ENCODE results near the gene ADRA1B.
"Not testable (repeated sequence)": the region's sequence is repeated elsewhere in the genome, so short reads cannot be mapped to it uniquely, and the experiment has no call there.

Gene ADRA1B

GRCh38 chr5:159933531-159934485 lies 17.5 kb downstream of the ADRA1B start:
- DNase-seq: no peak

- no peak for DNase-seq
These were observed 19.7 kb downstream of the ADRA1B start for GRCh38 chr5:159935946-159936345.

GRCh38 chr5:159936686-159937329 lies 20.5 kb downstream of the ADRA1B start:
- DNase-seq: no peak

GRCh38 chr5:159937580-159937979 lies 21.3 kb downstream of the ADRA1B start:
- no peak for DNase-seq

GRCh38 chr5:159943326-159943725 lies 27.0 kb downstream of the ADRA1B start:
- DNase-seq: no peak

DNA sequence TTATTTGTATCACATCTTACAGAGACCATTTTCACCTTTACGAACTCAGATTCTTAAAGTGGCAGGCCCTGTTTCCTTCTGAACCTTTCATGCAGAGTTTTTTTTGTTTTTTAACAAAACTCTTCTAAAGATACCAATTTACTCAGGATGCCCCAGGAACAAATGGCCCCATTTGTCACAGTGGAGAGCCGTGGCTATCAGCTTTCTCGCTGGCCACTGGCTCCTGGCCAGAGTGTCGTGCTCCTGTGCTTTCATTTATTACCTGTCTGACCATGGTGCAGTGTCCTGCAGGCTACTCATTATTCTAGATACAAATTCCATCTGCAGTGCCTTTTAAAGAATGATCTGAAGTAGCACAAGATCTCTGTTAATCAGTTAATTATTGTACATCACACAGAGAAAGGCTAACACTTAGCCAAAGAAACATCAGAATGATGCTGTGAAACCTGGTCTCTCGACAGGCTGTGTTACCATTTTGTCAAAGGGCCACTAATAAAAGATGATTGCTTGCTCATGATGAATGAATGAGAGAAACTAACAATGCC lies 27.8 kb downstream of the ADRA1B start:
- no peak for DNase-seq

DNA sequence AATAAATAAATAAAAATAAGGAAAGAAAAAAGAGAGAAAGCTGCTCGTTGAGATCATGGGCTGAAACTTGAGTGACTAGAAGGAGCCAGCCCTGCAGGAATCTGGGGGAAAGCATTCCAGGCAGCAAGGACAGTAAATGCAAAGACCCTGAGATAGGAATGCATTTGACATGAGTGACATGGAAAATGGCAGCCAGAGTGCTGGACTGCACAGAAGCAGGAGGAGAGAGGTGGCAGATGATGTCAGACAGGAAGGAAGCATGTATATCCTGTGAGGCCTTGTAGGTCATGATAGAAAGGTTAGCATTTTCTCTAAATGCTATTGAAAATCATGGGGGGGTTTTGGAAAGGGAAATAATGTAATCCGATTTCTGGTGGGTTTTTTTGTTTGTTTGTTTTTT lies 29.1 kb downstream of the ADRA1B start:
- DNase-seq: no peak

GRCh38 chr5:159947708-159948358 lies 31.6 kb downstream of the ADRA1B start:
- peak; percentile 84 for DNase-seq

DNA sequence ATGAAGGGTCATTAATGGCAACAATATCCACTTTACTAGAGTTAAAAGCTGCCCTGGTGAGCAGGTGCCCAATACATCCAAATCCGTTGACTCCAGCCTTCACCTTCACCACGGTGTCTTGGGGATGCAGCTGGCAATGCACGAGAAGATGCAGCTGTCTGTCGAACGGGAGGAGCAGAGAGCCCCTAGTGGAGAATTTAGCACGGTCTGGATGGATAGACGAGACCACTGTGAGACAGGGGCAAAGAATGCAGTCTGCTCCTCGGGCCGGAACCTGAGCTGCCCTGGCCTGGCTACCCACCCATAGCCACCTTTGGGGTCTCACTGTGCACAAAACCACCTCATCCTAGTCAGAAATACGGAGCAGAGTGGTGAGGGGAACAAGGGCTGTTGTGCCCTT lies 35.1 kb downstream of the ADRA1B start:
- peak; percentile 48 for DNase-seq

DNA sequence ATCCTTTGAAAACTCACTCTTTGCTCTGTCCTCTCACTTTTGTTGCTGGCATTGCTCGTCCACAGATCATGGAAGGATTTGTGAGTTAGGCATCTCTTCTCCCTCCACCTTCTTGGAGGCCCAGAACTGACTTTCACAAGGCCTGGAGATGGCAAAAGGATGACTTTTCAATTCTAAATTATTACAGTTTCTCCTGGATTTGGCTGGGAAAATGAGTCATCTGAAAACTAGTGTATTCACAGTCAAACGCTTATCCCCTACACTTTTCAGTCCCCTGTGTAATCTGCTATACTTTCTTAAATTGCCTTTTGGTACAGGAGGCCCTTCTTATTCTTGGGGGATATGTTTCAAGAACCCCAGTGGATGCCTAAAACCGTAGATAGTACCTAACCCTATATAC lies 35.6 kb downstream of the ADRA1B start:
- peak; percentile 52 for DNase-seq

DNA sequence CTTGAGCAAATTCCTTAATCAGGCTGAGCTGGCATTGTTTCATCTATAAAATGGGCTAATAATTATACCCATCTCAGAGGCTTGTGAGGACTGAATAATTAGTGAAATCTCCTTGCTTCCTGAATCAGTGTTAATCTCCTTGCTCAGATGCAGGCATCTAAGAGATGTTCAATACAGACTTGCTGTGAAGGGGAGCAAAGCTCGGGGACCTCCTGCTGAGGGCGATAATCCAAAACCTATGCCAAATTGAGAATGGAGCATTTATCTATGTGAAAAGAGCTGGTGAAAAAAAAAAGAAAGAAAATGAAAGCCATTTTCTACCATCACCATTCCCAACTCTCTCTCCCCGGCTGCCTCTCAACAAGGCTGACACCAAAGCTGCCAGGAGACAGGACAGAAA lies 37.3 kb downstream of the ADRA1B start:
- DNase-seq: no peak

DNA sequence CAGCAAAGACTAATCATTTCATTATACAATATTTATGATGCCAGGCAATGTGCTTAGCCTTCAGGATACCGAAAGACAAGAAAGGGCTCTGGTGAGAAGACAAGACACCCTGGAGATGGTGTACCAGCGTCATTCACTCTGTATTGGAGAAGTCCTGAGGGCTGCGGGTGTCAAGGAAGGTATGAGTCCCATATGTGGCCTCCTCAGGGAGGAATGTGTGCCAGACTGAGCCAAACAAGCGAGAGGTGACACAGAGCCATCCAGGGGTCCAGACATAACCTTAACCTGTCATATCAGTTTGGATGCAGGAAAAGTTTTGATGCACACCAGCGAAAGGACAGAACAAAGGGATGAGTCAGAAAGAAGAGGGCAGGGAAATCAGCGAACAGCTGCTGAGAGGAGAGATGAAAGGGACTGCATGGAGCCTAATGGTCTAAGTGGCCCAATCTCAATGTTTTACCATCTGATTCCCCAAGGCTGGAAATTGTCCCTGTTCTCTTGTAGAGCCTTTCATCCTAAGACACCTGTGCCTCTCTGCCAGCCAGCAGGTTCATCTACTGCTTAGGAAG lies 38.9 kb downstream of the ADRA1B start:
- no peak for DNase-seq

GRCh38 chr5:159956074-159956473 lies 39.8 kb downstream of the ADRA1B start:
- DNase-seq: peak; percentile 25

DNA sequence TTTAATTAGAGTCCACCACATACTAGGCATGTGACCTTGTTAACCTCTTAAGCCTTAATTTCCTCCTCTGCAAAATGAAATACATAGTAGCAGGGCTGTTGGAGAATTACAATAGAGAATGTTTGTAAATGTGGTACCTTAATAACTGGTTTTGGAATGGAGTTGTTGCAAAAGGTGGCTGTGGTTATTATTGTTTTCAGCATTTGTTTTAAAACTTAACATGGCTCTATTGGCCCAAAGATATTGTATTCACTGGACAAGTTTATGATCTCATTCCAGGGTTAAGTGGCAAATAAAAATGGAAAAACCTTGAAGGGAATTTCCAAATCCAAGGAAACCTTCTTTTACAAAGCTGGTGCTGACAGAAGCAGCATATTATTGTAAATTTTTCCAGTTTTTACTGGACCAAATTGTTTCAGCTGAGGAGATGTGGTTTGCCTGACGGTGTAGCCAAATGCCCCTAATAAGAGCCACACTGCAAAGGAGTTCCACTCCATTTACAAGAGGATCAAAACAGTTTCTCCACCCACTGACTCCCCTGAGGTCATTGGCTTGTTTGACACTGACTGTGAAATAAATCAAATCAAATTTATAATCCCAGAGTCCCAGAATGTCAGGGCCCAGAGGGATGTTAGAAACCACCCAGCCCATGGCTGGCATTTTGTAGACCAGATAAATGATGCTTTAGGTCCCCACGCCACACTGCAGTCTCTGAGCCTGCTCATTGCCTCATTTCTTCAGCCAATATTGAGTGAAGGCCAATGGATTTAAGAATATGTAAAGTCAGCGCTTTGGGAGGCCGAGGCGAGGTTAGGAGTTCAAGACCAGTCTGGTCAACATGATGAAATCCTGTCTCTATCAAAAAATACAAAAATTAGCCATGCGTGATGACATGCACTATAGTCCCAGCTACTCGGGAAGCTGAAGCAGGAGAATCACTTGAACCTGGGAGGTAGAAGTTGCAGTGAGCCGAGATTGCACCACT lies 45.2 kb downstream of the ADRA1B start:
- DNase-seq: no peak

GRCh38 chr5:159962214-159962613 lies 45.9 kb downstream of the ADRA1B start:
- DNase-seq: no peak

DNA sequence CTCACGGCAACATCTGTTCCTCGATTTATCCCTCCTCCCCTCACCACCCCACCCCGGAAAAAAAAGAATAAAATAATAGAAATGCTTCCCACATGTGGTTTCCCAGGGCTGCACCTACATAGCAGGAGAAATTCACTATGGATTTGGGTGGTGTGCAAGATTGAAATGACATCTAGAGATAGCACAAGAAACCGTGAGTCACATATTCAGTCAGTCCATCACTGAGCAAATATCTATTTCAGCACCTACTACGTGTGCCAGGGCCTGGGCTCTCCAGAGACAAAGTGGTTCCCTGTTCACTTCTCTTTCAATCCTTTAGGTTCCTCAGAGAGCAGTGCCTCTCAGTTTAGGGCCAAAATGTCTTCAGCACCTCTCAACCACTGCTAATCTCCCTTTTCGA lies 47.7 kb downstream of the ADRA1B start:
- DNase-seq: no peak

DNA sequence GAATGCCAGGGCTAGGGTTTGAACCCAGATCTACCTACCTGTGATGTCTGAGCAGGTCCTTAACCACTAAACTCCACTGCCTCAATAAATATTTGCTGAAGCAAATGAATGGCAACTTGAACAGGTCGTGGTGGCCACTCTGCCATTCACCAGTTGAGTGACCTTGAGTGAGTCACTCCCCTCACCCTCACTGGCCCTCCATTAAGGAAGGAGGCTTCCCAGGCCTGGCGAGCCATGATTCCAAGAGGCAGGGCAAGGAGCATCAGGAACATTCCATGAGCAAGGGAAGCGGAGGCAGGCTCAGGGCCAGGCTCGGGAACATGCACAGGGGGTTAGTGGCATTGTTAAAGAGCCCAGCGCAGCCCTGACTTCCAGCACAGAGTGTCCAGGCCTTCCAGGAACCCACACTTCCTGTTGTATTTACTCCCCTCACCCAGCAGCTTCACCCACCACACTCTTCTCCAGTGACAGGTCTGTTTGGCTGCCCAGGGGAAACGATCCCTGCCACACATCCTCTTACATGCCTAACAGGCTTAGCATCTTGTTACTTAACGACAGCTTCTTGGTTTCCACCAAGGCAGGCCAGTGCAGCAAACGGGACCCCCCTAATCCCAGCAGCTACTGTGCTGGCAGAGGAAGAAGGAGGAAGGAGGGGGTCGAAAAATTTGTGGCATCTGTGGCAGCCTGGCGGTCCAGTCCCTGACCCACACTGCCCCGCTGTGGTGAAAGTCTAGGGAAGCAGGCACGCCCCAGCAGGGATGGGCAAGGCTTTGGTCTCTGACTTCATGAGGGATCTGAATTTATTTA lies 49.0 kb downstream of the ADRA1B start:
- DNase-seq: peak; percentile 71

DNA sequence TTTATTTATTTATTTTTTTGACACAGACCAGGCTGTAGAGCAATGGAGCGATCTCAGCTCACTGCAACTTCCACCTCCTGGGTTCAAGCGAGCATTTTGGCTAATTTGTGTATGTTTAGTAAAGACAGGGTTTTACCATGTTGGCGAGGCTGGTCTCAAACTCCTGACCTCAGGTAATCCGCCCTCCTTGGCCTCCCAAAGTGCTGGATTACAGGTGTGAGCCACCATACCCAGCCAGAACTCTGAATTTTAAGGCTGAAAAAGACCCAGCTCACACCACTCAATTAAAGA lies 49.5 kb downstream of the ADRA1B start:
- DNase-seq: not testable (repeated sequence)

DNA sequence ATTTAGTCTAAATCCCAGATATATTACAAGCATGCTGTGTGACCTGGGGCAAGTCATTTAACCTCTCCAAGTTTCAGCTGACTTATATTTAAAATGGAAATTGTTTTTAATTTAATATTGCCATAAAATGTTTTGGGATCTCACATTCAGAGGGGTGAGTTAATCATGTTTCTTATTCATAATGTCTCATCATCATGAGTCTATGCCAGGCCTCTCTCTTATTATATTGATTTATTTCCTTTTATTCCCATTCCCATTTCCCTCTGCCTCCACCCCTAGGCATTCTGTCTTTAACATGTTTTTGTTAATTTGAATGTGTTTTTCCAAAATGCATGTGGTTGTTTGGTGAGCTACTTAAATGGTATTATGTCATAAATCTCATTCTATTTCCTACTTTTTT lies 53.7 kb downstream of the ADRA1B start:
- peak; percentile 21 for DNase-seq

DNA sequence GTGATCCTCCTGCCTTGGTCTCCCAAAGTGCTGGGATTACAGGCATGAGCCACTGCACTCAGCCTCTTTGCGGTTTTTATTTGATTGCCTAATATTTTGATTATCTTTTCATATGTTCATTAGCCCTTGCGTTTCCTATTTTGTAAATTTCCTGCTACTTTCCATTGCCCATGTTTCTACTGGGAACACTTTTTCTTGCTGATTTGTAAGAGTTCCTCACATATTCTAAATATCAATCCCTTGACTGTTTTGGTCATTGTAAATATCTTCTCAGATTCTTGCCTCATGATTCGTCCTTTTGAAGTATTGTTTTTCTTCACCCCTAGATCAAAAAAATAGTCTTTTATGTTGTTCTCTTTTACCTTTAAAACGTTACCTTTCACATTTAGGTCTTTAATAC lies 54.8 kb downstream of the ADRA1B start:
- DNase-seq: peak; percentile 74

DNA sequence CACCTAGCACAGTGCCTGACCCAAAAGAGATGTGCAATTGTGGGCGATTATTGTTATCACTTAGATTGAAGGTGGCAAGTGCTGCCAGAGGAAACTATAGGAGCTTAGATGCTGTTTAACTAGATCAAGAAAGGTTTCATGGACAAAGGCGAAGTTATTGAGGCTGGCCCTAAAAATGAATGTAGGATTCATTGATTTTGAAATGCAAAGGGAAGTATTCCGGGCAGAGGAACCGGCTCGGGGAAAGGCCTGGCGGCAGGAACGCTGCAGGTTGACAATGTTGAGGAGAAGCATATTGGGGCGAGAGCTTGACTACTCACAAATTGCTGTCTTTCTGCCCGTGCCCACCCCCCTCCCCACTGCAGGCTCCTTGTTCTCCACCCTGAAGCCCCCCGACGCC lies 55.2 kb downstream of the ADRA1B start:
- no peak for DNase-seq
